GM19025 (cell line): ENCODE data around the gene HEG1.
"Not testable (repeated sequence)": the region's sequence is repeated elsewhere in the genome, so short reads cannot be mapped to it uniquely, and the experiment has no call there.

Source experiments
- ATAC-seq: cut with Tn5 transposase; IDR thresholded peaks from one replicate; pipeline ENCODE4 v1.9.1; 2021; ENCODE audit warnings: mild to moderate bottlenecking, low read depth, moderate library complexity; ENCODE audit not compliant: unreplicated experiment

The HEG1 gene

GRCh38 chr3:124965413-124965812 is 90.4 kb downstream of the HEG1 start:
- no peak for ATAC-seq

GRCh38 chr3:124964387-124964786 is 91.4 kb downstream of the HEG1 start:
- ATAC-seq, result no peak

- no peak for ATAC-seq
These were observed 92.0 kb downstream of the HEG1 start for GRCh38 chr3:124963755-124964154.

GRCh38 chr3:124962403-124962940 is 93.3 kb downstream of the HEG1 start:
- no peak for ATAC-seq

GRCh38 chr3:124960698-124961097 is 95.1 kb downstream of the HEG1 start:
- ATAC-seq, result no peak

- ATAC-seq, result no peak
These were observed 95.7 kb downstream of the HEG1 start for GRCh38 chr3:124960105-124960504.

GRCh38 chr3:124957951-124958350 is 97.8 kb downstream of the HEG1 start:
- not testable (repeated sequence) for ATAC-seq

GRCh38 chr3:124952282-124952855 is 103.4 kb downstream of the HEG1 start:
- no peak for ATAC-seq

GRCh38 chr3:124951511-124952281 is 104.1 kb downstream of the HEG1 start:
- no peak for ATAC-seq

- ATAC-seq, result no peak
These were observed 105.8 kb downstream of the HEG1 start for GRCh38 chr3:124950026-124950425.

- no peak for ATAC-seq
These were observed 113.2 kb downstream of the HEG1 start for GRCh38 chr3:124942613-124943012.

- no peak for ATAC-seq
These were observed 114.0 kb downstream of the HEG1 start for GRCh38 chr3:124941771-124942170.

GRCh38 chr3:124939661-124940060 is 116.1 kb downstream of the HEG1 start:
- ATAC-seq, result no peak

GRCh38 chr3:124938896-124939295 is 116.9 kb downstream of the HEG1 start:
- ATAC-seq, result no peak

GRCh38 chr3:124937049-124937448 is 118.7 kb downstream of the HEG1 start:
- no peak for ATAC-seq

GRCh38 chr3:124935794-124936542 is 119.8 kb downstream of the HEG1 start:
- ATAC-seq, result no peak

GRCh38 chr3:124935264-124935663 is 120.5 kb downstream of the HEG1 start:
- no peak for ATAC-seq

GRCh38 chr3:124934577-124934976 is 121.2 kb downstream of the HEG1 start, which contains the start of gene MUC13:
Gene MUC13, minus strand, starts transcription at chr3:124934751. Its CDS starts 39 bp downstream, at chr3:124934712.
- peak; percentile 47 for ATAC-seq

- ATAC-seq, result no peak
These were observed 127.2 kb downstream of the HEG1 start for GRCh38 chr3:124928333-124929202.

- peak; percentile 83 for ATAC-seq
These were observed 128.2 kb downstream of the HEG1 start for GRCh38 chr3:124927574-124928045.
